Measurements from ENCODE around the gene SLFNL1.

- TF ChIP-seq POLR2A (IDR thresholded peaks at IDR 0.05) = no peak
- no peak for TF ChIP-seq CTCF (IDR thresholded peaks at IDR 0.05)
These were observed 20.2 kb upstream of the SLFNL1 start for GRCh38 chr1:41041614-41042270.
